ENCODE data around the gene RALGPS2. TPM values are rescaled to one million over a fixed set of nuclear protein-coding genes. Genes with fewer than 3 reads are reported as not detected.

The RALGPS2 gene
- polyA plus RNA-seq, 1 experiment, result 27.7 TPM

DNA sequence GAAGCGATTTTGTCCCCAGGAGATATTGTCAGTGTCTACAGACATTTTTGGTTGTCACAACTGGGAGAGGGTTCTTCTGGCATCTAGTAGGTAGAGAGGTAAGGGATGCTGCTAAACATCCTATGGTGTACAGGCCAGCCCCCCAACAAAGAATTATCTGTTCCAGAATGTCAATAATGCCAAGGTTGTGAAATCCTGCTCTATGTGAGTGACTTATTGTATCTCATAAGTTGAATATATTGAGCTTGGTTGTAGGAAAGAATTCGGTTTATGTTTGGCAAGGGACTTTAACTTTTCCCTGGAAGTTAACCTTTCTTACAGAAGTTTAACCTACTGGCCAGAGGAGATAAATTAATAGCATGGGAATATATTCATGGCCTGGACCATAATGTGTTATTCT is 198.5 kb downstream of the RALGPS2 start:
- Histone ChIP-seq H3K4me3 (ENCODE audit: low read depth, low read length) (no peak overlapping the region), H3K36me3 (ENCODE audit: control insufficient read depth, insufficient read depth, low read length) (no peaks in the 10 kb centered on the region), H3K27me3 (ENCODE audit: control insufficient read depth, insufficient read depth, low read length) (no peaks in the 10 kb centered on the region)
- POLR2A ChIA-PET, result no interaction called here
- DNase-seq (ENCODE audit: low read depth), result no peak
- TF ChIP-seq, protein P1, sequence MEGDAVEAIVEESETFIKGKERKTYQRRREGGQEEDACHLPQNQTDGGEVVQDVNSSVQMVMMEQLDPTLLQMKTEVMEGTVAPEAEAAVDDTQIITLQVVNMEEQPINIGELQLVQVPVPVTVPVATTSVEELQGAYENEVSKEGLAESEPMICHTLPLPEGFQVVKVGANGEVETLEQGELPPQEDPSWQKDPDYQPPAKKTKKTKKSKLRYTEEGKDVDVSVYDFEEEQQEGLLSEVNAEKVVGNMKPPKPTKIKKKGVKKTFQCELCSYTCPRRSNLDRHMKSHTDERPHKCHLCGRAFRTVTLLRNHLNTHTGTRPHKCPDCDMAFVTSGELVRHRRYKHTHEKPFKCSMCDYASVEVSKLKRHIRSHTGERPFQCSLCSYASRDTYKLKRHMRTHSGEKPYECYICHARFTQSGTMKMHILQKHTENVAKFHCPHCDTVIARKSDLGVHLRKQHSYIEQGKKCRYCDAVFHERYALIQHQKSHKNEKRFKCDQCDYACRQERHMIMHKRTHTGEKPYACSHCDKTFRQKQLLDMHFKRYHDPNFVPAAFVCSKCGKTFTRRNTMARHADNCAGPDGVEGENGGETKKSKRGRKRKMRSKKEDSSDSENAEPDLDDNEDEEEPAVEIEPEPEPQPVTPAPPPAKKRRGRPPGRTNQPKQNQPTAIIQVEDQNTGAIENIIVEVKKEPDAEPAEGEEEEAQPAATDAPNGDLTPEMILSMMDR (IDR thresholded peaks at IDR 0.05; ENCODE audit: insufficient read depth, low read depth, low read length), result no peak
- CTCF ChIA-PET, result interaction anchor here (0.6 kb wide), 1 partner anchor 8 kb away, joined by 3 read pairs; no protein-coding TSS in a partner anchor

GRCh38 chr1:178926046-178926445 is 201.0 kb downstream of the RALGPS2 start:
- POLR2A ChIA-PET, result no interaction called here
- DNase-seq (ENCODE audit: low read depth), result no peak
- TF ChIP-seq, protein P1 (IDR thresholded peaks at IDR 0.05; ENCODE audit: insufficient read depth, low read depth, low read length), result no peak
- Histone ChIP-seq H3K4me3 (ENCODE audit: low read depth, low read length) (no peak overlapping the region), H3K36me3 (ENCODE audit: control insufficient read depth, insufficient read depth, low read length) (no peaks in the 10 kb centered on the region), H3K27me3 (ENCODE audit: control insufficient read depth, insufficient read depth, low read length) (no peaks in the 10 kb centered on the region)
- CTCF ChIA-PET, result no interaction called here

- ChIA-PET CTCF (no interaction called here), POLR2A (no interaction called here)
- TF ChIP-seq, protein P1 (IDR thresholded peaks at IDR 0.05; ENCODE audit: insufficient read depth, low read depth, low read length), result no peak
These were observed 202.0 kb downstream of the RALGPS2 start for GRCh38 chr1:178927003-178927402.

GRCh38 chr1:178928041-178928440 is 203.0 kb downstream of the RALGPS2 start:
- DNase-seq (ENCODE audit: low read depth), result no peak
- Histone ChIP-seq H3K4me3 (ENCODE audit: low read depth, low read length) (no peak overlapping the region), H3K27me3 (ENCODE audit: control insufficient read depth, insufficient read depth, low read length) (no peaks in the 10 kb centered on the region), H3K36me3 (ENCODE audit: control insufficient read depth, insufficient read depth, low read length) (no peaks in the 10 kb centered on the region)
- TF ChIP-seq, protein P1 (IDR thresholded peaks at IDR 0.05; ENCODE audit: insufficient read depth, low read depth, low read length), result no peak
- ChIA-PET POLR2A (no interaction called here), CTCF (no interaction called here)

More at GRCh38 chr1:178927003-178927402, 202.0 kb downstream of the RALGPS2 start:
- H3K36me3 ChIP-seq (ENCODE audit: control insufficient read depth, insufficient read depth, low read length), result no peaks in the 10 kb centered on the region
- DNase-seq (ENCODE audit: low read depth), result no peak
- no peaks in the 10 kb centered on the region for H3K27me3 ChIP-seq (ENCODE audit: control insufficient read depth, insufficient read depth, low read length)
- H3K4me3 ChIP-seq (ENCODE audit: low read depth, low read length), result no peak overlapping the region

- ChIA-PET CTCF (no interaction called here), POLR2A (no interaction called here)
- no peak overlapping the region for H3K4me3 ChIP-seq (ENCODE audit: low read depth, low read length)
- no peaks in the 10 kb centered on the region for H3K36me3 ChIP-seq (ENCODE audit: control insufficient read depth, insufficient read depth, low read length)
- TF ChIP-seq, protein P1 (IDR thresholded peaks at IDR 0.05; ENCODE audit: insufficient read depth, low read depth, low read length), result no peak
- DNase-seq (ENCODE audit: low read depth), result no peak
- H3K27me3 ChIP-seq (ENCODE audit: control insufficient read depth, insufficient read depth, low read length), result no peaks in the 10 kb centered on the region
These were observed 203.9 kb downstream of the RALGPS2 start for GRCh38 chr1:178928976-178929375.
